ENCODE data around the gene ZNF512B. TPM values are rescaled to one million over a fixed set of nuclear protein-coding genes. Genes with fewer than 3 reads are reported as not detected.
A peak's percentile ranks its signal among the peaks of the same experiment; 100 is the strongest.

The ZNF512B gene
- total RNA-seq, 1 donor from 2014 or later, result 34.0 TPM

DNA sequence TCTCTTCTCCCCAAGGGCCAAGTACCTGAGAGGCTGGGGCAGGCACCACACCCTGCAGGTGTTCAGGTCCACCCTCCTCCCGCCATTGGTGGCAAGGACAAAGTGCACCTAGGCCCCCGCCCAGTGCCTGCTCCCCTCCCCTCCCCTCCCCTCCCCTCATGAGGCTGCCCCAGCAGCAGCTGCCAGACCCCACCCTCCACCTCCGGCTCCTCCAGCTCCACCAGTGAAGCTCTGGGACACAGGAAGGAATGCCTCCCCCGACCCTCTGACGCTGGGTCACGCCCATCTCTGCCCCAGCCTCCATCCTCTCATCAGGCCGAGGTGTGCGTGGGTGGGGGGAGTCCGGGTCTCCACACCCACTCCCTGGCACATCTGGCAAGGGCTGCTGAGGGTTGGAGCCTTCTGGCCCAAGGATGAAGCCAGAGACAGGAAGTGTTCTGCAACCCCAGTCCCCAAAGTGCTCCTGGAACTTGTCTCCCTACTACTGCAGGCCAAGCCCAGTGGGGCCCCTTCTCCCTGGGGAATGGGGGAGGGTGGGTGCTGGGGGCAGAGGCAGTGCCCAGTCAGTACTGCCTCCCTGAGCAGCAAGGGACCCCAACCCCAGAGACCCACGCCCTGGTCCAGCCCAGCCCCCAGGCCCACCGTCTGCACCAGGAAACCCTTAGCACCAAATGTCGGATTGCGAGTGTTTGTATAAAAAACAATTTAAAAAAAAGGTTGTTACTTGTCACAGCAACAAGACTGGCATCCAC lies 11.9 kb downstream of the ZNF512B start:
- H3K36me3 Mint-ChIP-seq (ENCODE audit: low read depth), result no peaks in the 10 kb centered on the region
- peak overlapping the region; percentile 84 for H3K4me3 Mint-ChIP-seq
- peaks cover 17% of the 10 kb centered on the region for H3K4me1 Mint-ChIP-seq
- no peaks in the 10 kb centered on the region for H3K27me3 Mint-ChIP-seq (ENCODE audit: low read depth)
- DNase-seq (ENCODE audit: low read depth, low spot score), result no peak
- no peaks in the 10 kb centered on the region for H3K9me3 Mint-ChIP-seq
- no peak overlapping the region for H3K27ac Mint-ChIP-seq (ENCODE audit: unreplicated experiment)
- no peak for TF ChIP-seq CTCF (conservative IDR thresholded peaks at IDR 0.05)

DNA sequence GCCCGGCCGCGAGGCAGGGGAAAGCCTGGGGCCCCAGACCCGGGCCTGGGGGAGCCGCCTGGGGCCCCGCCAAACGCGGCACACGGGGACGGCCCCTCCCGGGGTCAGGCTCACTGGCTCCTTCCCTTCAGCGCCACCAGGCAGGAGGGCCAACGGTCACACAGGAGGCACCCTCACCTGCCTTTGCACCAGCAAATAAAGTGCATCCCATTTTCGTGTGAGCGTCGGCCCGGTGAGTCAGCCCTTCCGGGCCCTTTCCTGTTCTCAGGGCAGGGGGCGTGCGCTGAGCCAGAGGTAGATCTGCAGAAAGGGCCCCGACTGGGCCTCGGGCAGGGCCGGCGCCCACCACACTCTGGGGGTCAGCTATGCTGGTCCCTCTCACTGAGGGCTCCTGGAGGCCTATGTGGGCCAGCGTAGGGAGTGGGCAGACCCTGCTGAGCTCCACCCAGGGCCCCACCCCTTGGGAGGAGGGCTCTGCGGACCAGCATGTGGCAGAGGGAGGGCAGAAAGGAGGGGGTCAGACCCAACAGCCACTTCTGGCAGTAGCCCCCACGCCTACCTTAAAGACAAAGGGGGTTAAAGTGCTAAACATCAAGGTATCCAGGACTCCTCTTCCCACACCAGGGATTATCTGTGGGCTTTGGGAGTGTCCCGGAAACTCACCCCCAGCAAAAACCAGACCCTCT lies 12.6 kb downstream of the ZNF512B start:
- H3K27ac Mint-ChIP-seq (ENCODE audit: unreplicated experiment), result no peak overlapping the region
- DNase-seq (ENCODE audit: low read depth, low spot score), result peak; percentile 45
- no peaks in the 10 kb centered on the region for H3K36me3 Mint-ChIP-seq (ENCODE audit: low read depth)
- H3K4me1 Mint-ChIP-seq, result peaks cover 17% of the 10 kb centered on the region
- peak overlapping the region; percentile 84 for H3K4me3 Mint-ChIP-seq
- no peaks in the 10 kb centered on the region for H3K27me3 Mint-ChIP-seq (ENCODE audit: low read depth)
- H3K9me3 Mint-ChIP-seq, result no peaks in the 10 kb centered on the region
- TF ChIP-seq CTCF (conservative IDR thresholded peaks at IDR 0.05), result no peak

GRCh38 chr20:63956664-63957003 lies 13.1 kb downstream of the ZNF512B start:
- H3K4me3 Mint-ChIP-seq, result peak overlapping the region; percentile 93
- H3K27ac Mint-ChIP-seq (ENCODE audit: unreplicated experiment), result peak overlapping the region; percentile 57
- TF ChIP-seq CTCF (conservative IDR thresholded peaks at IDR 0.05), result no peak
- no peaks in the 10 kb centered on the region for H3K36me3 Mint-ChIP-seq (ENCODE audit: low read depth)
- H3K27me3 Mint-ChIP-seq (ENCODE audit: low read depth), result no peaks in the 10 kb centered on the region
- H3K4me1 Mint-ChIP-seq, result peaks cover 17% of the 10 kb centered on the region
- DNase-seq (ENCODE audit: low read depth, low spot score), result no peak
- H3K9me3 Mint-ChIP-seq, result no peaks in the 10 kb centered on the region

DNA sequence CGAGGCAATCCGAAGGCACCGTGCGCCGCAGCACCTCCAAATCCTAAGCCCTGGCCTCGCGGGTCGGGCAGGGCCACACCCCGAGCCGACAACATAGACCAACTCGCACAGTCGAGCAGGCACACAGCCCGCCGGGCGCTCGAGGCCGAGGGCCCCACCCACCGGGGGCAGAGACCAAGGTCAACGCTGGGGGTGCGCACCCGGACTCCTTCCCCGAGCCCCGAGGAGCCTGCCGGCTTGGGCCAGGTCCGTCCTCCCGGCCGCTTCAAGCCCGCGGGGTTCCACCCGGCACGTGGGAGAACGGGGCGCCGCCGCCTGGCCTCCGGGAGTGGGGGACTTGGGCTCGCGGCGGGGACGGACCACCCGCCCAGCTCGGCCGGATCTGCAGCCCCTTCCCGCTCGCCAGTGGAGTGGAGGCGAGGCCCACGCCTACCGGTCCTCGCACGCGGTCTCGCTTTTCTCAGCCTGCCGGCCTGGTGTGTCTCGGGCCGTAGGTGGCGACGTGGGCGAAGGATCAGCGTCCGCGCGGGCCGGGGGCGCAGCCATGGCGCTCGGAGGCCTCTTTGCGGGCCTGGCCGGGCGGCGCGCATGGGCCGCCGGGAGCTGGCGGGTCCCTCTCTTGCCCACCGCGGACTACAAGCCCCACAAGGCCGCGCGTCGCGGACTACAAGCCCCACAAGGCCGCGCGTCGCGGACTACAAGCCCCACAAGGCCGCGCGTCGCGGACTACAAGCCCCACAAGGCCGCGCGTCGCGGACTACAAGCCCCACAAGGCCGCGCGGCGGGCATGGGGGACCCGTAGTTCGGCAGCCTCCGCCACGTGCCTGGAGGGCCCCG lies 13.7 kb downstream of the ZNF512B start, which contains the start of gene UCKL1:
Gene UCKL1 (minus strand): TSS at position 590 of the 837 bp plus-strand sequence. CDS start 44 bp downstream, at position 546.
- peak; percentile 9 for TF ChIP-seq CTCF (conservative IDR thresholded peaks at IDR 0.05)
- H3K4me3 Mint-ChIP-seq, result peak within 1 kb of the TSS; percentile 93
- no peaks in the 10 kb centered on the region for H3K36me3 Mint-ChIP-seq (ENCODE audit: low read depth)
- H3K27ac Mint-ChIP-seq (ENCODE audit: unreplicated experiment), result peak within 1 kb of the TSS; percentile 71
- DNase-seq (ENCODE audit: low read depth, low spot score), result peak; percentile 76
- peaks cover 17% of the 10 kb centered on the region for H3K4me1 Mint-ChIP-seq
- no peaks in the 10 kb centered on the region for H3K27me3 Mint-ChIP-seq (ENCODE audit: low read depth)
- no peaks in the 10 kb centered on the region for H3K9me3 Mint-ChIP-seq

DNA sequence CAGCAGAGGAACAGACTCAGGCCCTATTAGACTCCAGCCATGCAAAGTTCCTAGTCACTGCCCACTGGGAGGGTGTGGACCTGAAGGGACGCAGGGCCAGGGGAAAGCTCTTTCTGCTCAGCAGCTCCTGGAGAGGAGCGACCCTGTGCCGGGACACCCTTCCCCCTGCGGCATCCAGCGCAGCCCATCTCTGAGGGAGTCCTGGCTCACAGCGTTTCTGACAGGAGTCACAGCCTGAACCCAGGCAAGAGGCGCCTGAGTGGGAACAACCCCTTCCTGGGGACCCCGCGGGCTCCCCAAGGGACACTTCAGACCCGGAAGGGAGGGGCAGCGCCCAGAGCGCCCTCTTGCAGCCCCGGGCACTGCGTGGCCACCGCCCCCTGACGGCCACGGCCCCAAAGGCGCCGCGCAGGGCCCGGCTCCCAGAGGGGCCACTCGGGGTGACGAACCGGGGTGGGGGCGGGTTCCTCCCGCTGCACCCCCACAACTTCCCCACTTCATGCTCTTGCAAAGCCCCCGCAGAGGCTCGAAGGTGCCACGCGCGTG lies 14.4 kb downstream of the ZNF512B start:
- no peaks in the 10 kb centered on the region for H3K27me3 Mint-ChIP-seq (ENCODE audit: low read depth)
- DNase-seq (ENCODE audit: low read depth, low spot score), result peak; percentile 36
- H3K4me1 Mint-ChIP-seq, result peaks cover 17% of the 10 kb centered on the region
- no peak overlapping the region for H3K27ac Mint-ChIP-seq (ENCODE audit: unreplicated experiment)
- peak overlapping the region; percentile 88 for H3K4me3 Mint-ChIP-seq
- no peaks in the 10 kb centered on the region for H3K36me3 Mint-ChIP-seq (ENCODE audit: low read depth)
- TF ChIP-seq CTCF (conservative IDR thresholded peaks at IDR 0.05), result peak; percentile 47
- no peaks in the 10 kb centered on the region for H3K9me3 Mint-ChIP-seq

Measured in neural crest cell (in vitro differentiated cells).